Endothelial cell of umbilical vein (primary cell): ENCODE data around the gene DIS3. TPM values are rescaled to one million over a fixed set of nuclear protein-coding genes. Genes with fewer than 3 reads are reported as not detected.

Source experiments
- BruUV-seq: library from RNA; stranded (reverse); fragments of 400-500 nt; replicated peaks from 2 replicates; lab custom pipeline; 2021; lab: Mats Ljungman, UMichigan
- CTCF ChIA-PET: fragments of 300-600, 350-600 bp; sonication (Branson Sonifier 250); formaldehyde crosslinking; loops from one replicate; lab custom pipeline; 2021; ENCODE audit warnings: antibody characterized with exemption, inconsistent platforms; lab: Charles Lee
- POLR2A ChIA-PET: fragments of 300-600, 350-600 bp; sonication (Branson Sonifier 250); formaldehyde crosslinking; loops from one replicate; lab custom pipeline; 2021; ENCODE audit warnings: antibody characterized with exemption, inconsistent platforms; lab: Charles Lee
- DNase-seq: peaks from one replicate; pipeline ENCODE4 v3.0.0-alpha.2; 2011; ENCODE audit warnings: low read depth, low spot score
- FAIRE-seq: peaks from 2 replicates; lab custom pipeline; 2011; peaks lifted over from hg19 to GRCh38; lab: Jason Lieb, UNC
- H2AFZ ChIP-seq: 2 replicates; pipeline ENCODE4 v1.6.0; 2012; ENCODE audit warnings: low read depth, low read length, control low read depth, inconsistent platforms
- H3K27ac ChIP-seq: 2 replicates; pipeline ENCODE4 v1.5.1; 2011; ENCODE audit warnings: low read depth, mild to moderate bottlenecking, control low read depth, low read length, moderate library complexity; ENCODE audit not compliant: insufficient read depth
- H3K27me3 ChIP-seq, 2 experiments: 2 replicates each; pipeline versions ENCODE4 v1.6.0 to v1.6.1; 2011; ENCODE audit warnings: low read length in 2 of 2, mixed read lengths in 1 of 2; ENCODE audit not compliant: control insufficient read depth in 2 of 2, insufficient read depth in 2 of 2
- H3K36me3 ChIP-seq, 2 experiments: 2 replicates in 1 of 2; 3 replicates in 1 of 2; pipeline ENCODE4 v1.5.1; 2011; ENCODE audit warnings: low read length in 2 of 2, mild to moderate bottlenecking in 1 of 2, moderate library complexity in 1 of 2; ENCODE audit not compliant: control insufficient read depth in 2 of 2, insufficient read depth in 2 of 2; ENCODE audit errors: extremely low read depth in 1 of 2
- H3K4me1 ChIP-seq: 3 replicates; pipeline ENCODE4 v1.5.1; 2011; ENCODE audit warnings: mild to moderate bottlenecking, low read length; ENCODE audit not compliant: control insufficient read depth, insufficient read depth; ENCODE audit errors: extremely low read depth
- H3K4me2 ChIP-seq: 2 replicates; pipeline ENCODE4 v1.6.1; 2011; ENCODE audit warnings: low read length, control low read depth, mixed read lengths; ENCODE audit not compliant: insufficient read depth
- H3K4me3 ChIP-seq, 3 experiments: fragments of 200-600 bp in 1 of 3; sonication (generic), shearing (Covaris generic) in 1 of 3; replicated peaks in 1 of 3; 2 replicates each; pipeline ENCODE4 v1.5.1; 2011 to 2016; ENCODE audit warnings: control low read depth in 3 of 3, low read length in 3 of 3, mild to moderate bottlenecking in 2 of 3, inconsistent platforms in 1 of 3, low read depth in 1 of 3, moderate library complexity in 1 of 3; ENCODE audit not compliant: insufficient read depth in 1 of 3
- H3K79me2 ChIP-seq: 2 replicates; pipeline ENCODE4 v1.6.0; 2012; ENCODE audit warnings: low read length, inconsistent platforms; ENCODE audit not compliant: control insufficient read depth, insufficient read depth
- H3K9ac ChIP-seq: replicated peaks from 2 replicates; pipeline ENCODE3; 2011; ENCODE audit warnings: low read length, control low read depth; ENCODE audit not compliant: insufficient read depth; ENCODE audit errors: extremely low read depth
- H3K9me1 ChIP-seq: replicated peaks from 3 replicates; pipeline ENCODE4 v1.6.0; 2011; ENCODE audit warnings: mild to moderate bottlenecking, low read length; ENCODE audit not compliant: control insufficient read depth, insufficient read depth; ENCODE audit errors: extremely low read depth
- H3K9me3 ChIP-seq: replicated peaks from 2 replicates; pipeline ENCODE4 v1.5.1; 2012; ENCODE audit warnings: low read length, inconsistent platforms; ENCODE audit not compliant: control insufficient read depth, insufficient read depth
- H4K20me1 ChIP-seq: replicated peaks from 2 replicates; pipeline ENCODE3; 2011; ENCODE audit warnings: mild to moderate bottlenecking, low read length; ENCODE audit not compliant: control insufficient read depth, insufficient read depth; ENCODE audit errors: extremely low read depth
- CTCF ChIP-seq, 2 donors: IDR thresholded peaks; 1 replicate in 1 of 2; 2 replicates in 1 of 2; pipeline ENCODE4 v1.5.1; 2011; ENCODE audit warnings: low read length in 2 of 2, mild to moderate bottlenecking in 2 of 2, moderate library complexity in 2 of 2, control low read depth in 1 of 2, inconsistent platforms in 1 of 2, low read depth in 1 of 2; ENCODE audit not compliant: insufficient read depth in 1 of 2; ENCODE audit errors: extremely low read depth in 1 of 2
- EZH2 ChIP-seq: IDR thresholded peaks from 2 replicates; pipeline ENCODE4 v1.6.1; 2012; ENCODE audit warnings: borderline replicate concordance, low read depth, mild to moderate bottlenecking, moderate library complexity, low read length, inconsistent platforms; ENCODE audit not compliant: severe bottlenecking
- FOS ChIP-seq: IDR thresholded peaks from 2 replicates; pipeline ENCODE4 v1.6.1; 2011; ENCODE audit warnings: mild to moderate bottlenecking, low read length, moderate library complexity, borderline replicate concordance; ENCODE audit not compliant: insufficient read depth
- GATA2 ChIP-seq: IDR thresholded peaks from 2 replicates; pipeline ENCODE4 v1.7.0; 2011; ENCODE audit warnings: low read depth, mild to moderate bottlenecking, moderate library complexity, mixed read lengths, low read length; ENCODE audit not compliant: insufficient read length, insufficient read depth
- JUN ChIP-seq: IDR thresholded peaks from 2 replicates; pipeline ENCODE4 v1.6.1; 2011; ENCODE audit warnings: borderline replicate concordance, low read depth; ENCODE audit not compliant: insufficient read length, insufficient read depth
- MAX ChIP-seq: IDR thresholded peaks from 2 replicates; pipeline ENCODE4 v1.6.1; 2011; ENCODE audit not compliant: insufficient read depth, insufficient read length
- MYC ChIP-seq: IDR thresholded peaks from one replicate; pipeline ENCODE4 v1.6.1; 2011; ENCODE audit warnings: mild to moderate bottlenecking, low read depth, low read length
- POLR2A ChIP-seq: IDR thresholded peaks from 2 replicates; pipeline ENCODE4 v1.6.1; 2012; ENCODE audit warnings: low read depth, mild to moderate bottlenecking, control low read depth, low read length
- POLR2AphosphoS5 ChIP-seq: IDR thresholded peaks from 2 replicates; pipeline ENCODE4 v1.6.1; 2012; ENCODE audit warnings: low read depth, mild to moderate bottlenecking, control low read depth, low read length, moderate library complexity; ENCODE audit not compliant: insufficient read depth
- dilution Hi-C: fragments of 300-500 bp; cut with MboI; formaldehyde crosslinking; loops from one replicate; pipeline ENCODE4 v1.15.0; 2019; ENCODE audit warnings: low sequenced_read_pairs; ENCODE audit not compliant: extremely low pct_ligation_motif_present
- intact Hi-C: fragments of 100-400 bp; cut with micrococcal nuclease; formaldehyde crosslinking; loops from one replicate; pipeline ENCODE4 v1.10.0; 2022
- polyA plus RNA-seq, 4 experiments: library from polyadenylated mRNA; depleted of rRNA in 3 of 4; stranded (reverse) in 3 of 4; unstranded in 1 of 4; fragments of >200 nt; gene quantifications; 2 replicates each; pipeline versions ENCODE4 v1.2.1 to v1.2.3, GENCODE V29; 2011 to 2012; ENCODE audit warnings: missing spikeins in 1 of 4
- total RNA-seq: library from RNA; stranded (reverse); gene quantifications from 2 replicates; pipeline ENCODE4 v1.2.3, GENCODE V29; 2021

Gene DIS3
- total and polyA plus RNA-seq, 2 donors (not counting 3 experiments of a cell fraction or from before 2014, with no cell fraction given) = 12.4 to 31.4 TPM

- dilution Hi-C loops = no loop called here
Observed at GRCh38 chr13:72754111-72754510, 27.6 kb downstream of the DIS3 start.

More at GRCh38 chr13:72754111-72754510, 27.6 kb downstream of the DIS3 start:
- H3K79me2 ChIP-seq = peaks cover 4% of the 10 kb centered on the region
- CTCF ChIA-PET = no interaction called here
- H4K20me1 ChIP-seq = no peaks in the 10 kb centered on the region
- no peaks in the 10 kb centered on the region for H3K27me3 ChIP-seq
- H3K36me3 ChIP-seq = peaks cover 4 to 23% of the 10 kb centered on the region in 2 experiments
- FAIRE-seq (no peak), DNase-seq (no peak)
- no peak overlapping the region for H3K27ac ChIP-seq
- no peak overlapping the region for H2AFZ ChIP-seq
- no peaks in the 10 kb centered on the region for H3K4me1 ChIP-seq
- BruUV-seq = no TSS peak
- H3K9me1 ChIP-seq = no peaks in the 10 kb centered on the region
- no peaks in the 10 kb centered on the region for H3K9me3 ChIP-seq
- H3K9ac ChIP-seq = no peak overlapping the region
- intact Hi-C loops = no loop called here
- POLR2A ChIA-PET = no interaction called here
- no peak for TF ChIP-seq POLR2A
- no peak for TF ChIP-seq EZH2
- no peak for TF ChIP-seq JUN
- no peak for TF ChIP-seq MAX
- no peak for TF ChIP-seq POLR2AphosphoS5
- no peak for TF ChIP-seq CTCF (IDR thresholded peaks at IDR 0.05; ENCODE audit: extremely low read depth in 1 of 2, insufficient read depth in 1 of 2, low read depth in 1 of 2, low read length in 2 of 2)
- TF ChIP-seq FOS = no peak
- no peak for TF ChIP-seq GATA2
- TF ChIP-seq MYC = no peak
- H3K4me2 ChIP-seq = no peak overlapping the region
- H3K4me3 ChIP-seq = no peak overlapping the region
